ENCODE data around the gene LAGE3.

The LAGE3 gene

GRCh38 chrX:154478728-154479622 is at the start of gene LAGE3:
TSS of gene LAGE3 (minus strand) at chrX:154479281. CDS start at chrX:154478915, 366 bp downstream.
- DNase-seq, result peak; percentile 95

- DNase-seq, result peak; percentile 70 to 77
Observed at GRCh38 chrX:154526901-154527675, 48.0 kb upstream of the LAGE3 start.

GRCh38 chrX:154525606-154526490 is 46.8 kb upstream of the LAGE3 start:
- DNase-seq, result no peak

GRCh38 chrX:154519389-154519788 is 40.3 kb upstream of the LAGE3 start:
- DNase-seq, result no peak

- no peak for DNase-seq
Observed at GRCh38 chrX:154517101-154517781, 38.2 kb upstream of the LAGE3 start.

GRCh38 chrX:154516656-154517100 is 37.6 kb upstream of the LAGE3 start:
- no peak for DNase-seq

- DNase-seq, result peak; percentile 93
Observed at GRCh38 chrX:154515966-154516655, 37.0 kb upstream of the LAGE3 start, which contains the start of gene FAM3A. TSS of gene FAM3A (minus strand) at chrX:154516232. CDS start at chrX:154515772, 460 bp downstream.

- DNase-seq, result peak; percentile 10 to 36
Observed at GRCh38 chrX:154515090-154515965, 36.2 kb upstream of the LAGE3 start.

- DNase-seq, result no peak
Observed at GRCh38 chrX:154513716-154514115, 34.6 kb upstream of the LAGE3 start.

GRCh38 chrX:154512879-154513553 is 33.9 kb upstream of the LAGE3 start:
- DNase-seq, result no peak

- no peak for DNase-seq
Observed at GRCh38 chrX:154511761-154512160, 32.7 kb upstream of the LAGE3 start.

GRCh38 chrX:154509455-154509854 is 30.4 kb upstream of the LAGE3 start:
- no peak for DNase-seq

GRCh38 chrX:154508384-154508745 is 29.3 kb upstream of the LAGE3 start:
- DNase-seq, result no peak

GRCh38 chrX:154507673-154508383 is 28.7 kb upstream of the LAGE3 start:
- DNase-seq, result no peak

GRCh38 chrX:154506483-154507332 is 27.6 kb upstream of the LAGE3 start:
- DNase-seq, result no peak

GRCh38 chrX:154505734-154506133 is 26.7 kb upstream of the LAGE3 start:
- DNase-seq, result no peak

GRCh38 chrX:154502989-154503388 is 23.9 kb upstream of the LAGE3 start:
- DNase-seq, result no peak

- DNase-seq, result no peak
Observed at GRCh38 chrX:154502098-154502497, 23.0 kb upstream of the LAGE3 start.
